ENCODE results near the gene APBA2.
"Not testable (repeated sequence)": the region's sequence is repeated elsewhere in the genome, so short reads cannot be mapped to it uniquely, and the experiment has no call there.

The APBA2 gene

GRCh38 chr15:28885630-28886430 lies at the start of gene APBA2:
Gene APBA2, plus strand, starts transcription at chr15:28885974. Its CDS starts 167,911 bp downstream, at chr15:29053885.
- DNase-seq, result peak; percentile 45

- DNase-seq, result not testable (repeated sequence)
These were observed 45.5 kb upstream of the APBA2 start for GRCh38 chr15:28840285-28840684.

GRCh38 chr15:28842210-28842609 lies 43.6 kb upstream of the APBA2 start:
- not testable (repeated sequence) for DNase-seq

- not testable (repeated sequence) for DNase-seq
These were observed 42.3 kb upstream of the APBA2 start for GRCh38 chr15:28843520-28843919.

- DNase-seq, result not testable (repeated sequence)
These were observed 41.6 kb upstream of the APBA2 start for GRCh38 chr15:28844147-28844546.

GRCh38 chr15:28847247-28847646 lies 38.5 kb upstream of the APBA2 start:
- DNase-seq, result peak; percentile 25

GRCh38 chr15:28847959-28848358 lies 37.8 kb upstream of the APBA2 start:
- not testable (repeated sequence) for DNase-seq

- DNase-seq, result not testable (repeated sequence)
These were observed 37.3 kb upstream of the APBA2 start, which contains the start of gene GOLGA6L7 for GRCh38 chr15:28848521-28848920. Gene GOLGA6L7, minus strand, starts transcription at chr15:28848644. Its CDS starts 95 bp downstream, at chr15:28848549.

GRCh38 chr15:28849271-28849670 lies 36.5 kb upstream of the APBA2 start:
- not testable (repeated sequence) for DNase-seq

- DNase-seq, result not testable (repeated sequence)
These were observed 36.0 kb upstream of the APBA2 start for GRCh38 chr15:28849766-28850165.

GRCh38 chr15:28853654-28854053 lies 32.1 kb upstream of the APBA2 start:
- DNase-seq, result not testable (repeated sequence)

- DNase-seq, result not testable (repeated sequence)
These were observed 31.2 kb upstream of the APBA2 start for GRCh38 chr15:28854578-28854977.

- no peak for DNase-seq
These were observed 24.7 kb upstream of the APBA2 start for GRCh38 chr15:28861031-28861534.

- not testable (repeated sequence) for DNase-seq
These were observed 24.0 kb upstream of the APBA2 start for GRCh38 chr15:28861589-28862293.

GRCh38 chr15:28868744-28869345 lies 16.9 kb upstream of the APBA2 start:
- no peak for DNase-seq

GRCh38 chr15:28871168-28871567 lies 14.6 kb upstream of the APBA2 start:
- no peak for DNase-seq

- DNase-seq, result no peak
These were observed 12.8 kb upstream of the APBA2 start for GRCh38 chr15:28873006-28873405.

GRCh38 chr15:28873585-28874190 lies 12.1 kb upstream of the APBA2 start:
- DNase-seq, result peak; percentile 47

- DNase-seq, result no peak
These were observed 10.2 kb upstream of the APBA2 start for GRCh38 chr15:28875461-28876000.

- DNase-seq, result no peak
These were observed 9.5 kb upstream of the APBA2 start for GRCh38 chr15:28876131-28876844.

- DNase-seq, result no peak
These were observed 9.0 kb upstream of the APBA2 start for GRCh38 chr15:28876845-28877185.

GRCh38 chr15:28878209-28878608 lies 7.6 kb upstream of the APBA2 start:
- no peak for DNase-seq
